ENCODE data around the gene KCP.

Gene KCP

GRCh38 chr7:128875523-128875948, 35.0 kb downstream of the KCP start:
- H3K4me3 ChIP-seq (ENCODE audit: low read depth, low read length), result no peak overlapping the region
- no peak for TF ChIP-seq CTCF (IDR thresholded peaks at IDR 0.05; ENCODE audit: insufficient read depth, low read depth, low read length, missing control alignments)
- DNase-seq (ENCODE audit: low read depth), result no peak

GRCh38 chr7:128874140-128875031, 36.1 kb downstream of the KCP start:
- H3K4me3 ChIP-seq (ENCODE audit: low read depth, low read length), result no peak overlapping the region
- no peak for DNase-seq (ENCODE audit: low read depth)
- TF ChIP-seq CTCF (IDR thresholded peaks at IDR 0.05; ENCODE audit: insufficient read depth, low read depth, low read length, missing control alignments), result no peak

- H3K4me3 ChIP-seq (ENCODE audit: low read depth, low read length), result no peak overlapping the region
- no peak for TF ChIP-seq CTCF (IDR thresholded peaks at IDR 0.05; ENCODE audit: insufficient read depth, low read depth, low read length, missing control alignments)
- no peak for DNase-seq (ENCODE audit: low read depth)
Observed at GRCh38 chr7:128873234-128873633, 37.3 kb downstream of the KCP start.

- no peak overlapping the region for H3K4me3 ChIP-seq (ENCODE audit: low read depth, low read length)
- no peak for DNase-seq (ENCODE audit: low read depth)
- TF ChIP-seq CTCF (IDR thresholded peaks at IDR 0.05; ENCODE audit: insufficient read depth, low read depth, low read length, missing control alignments), result peak; percentile 5
Observed at GRCh38 chr7:128872394-128872824, 38.1 kb downstream of the KCP start.

- no peak overlapping the region for H3K4me3 ChIP-seq (ENCODE audit: low read depth, low read length)
- TF ChIP-seq CTCF (IDR thresholded peaks at IDR 0.05; ENCODE audit: insufficient read depth, low read depth, low read length, missing control alignments), result no peak
- no peak for DNase-seq (ENCODE audit: low read depth)
Observed at GRCh38 chr7:128871050-128871449, 39.5 kb downstream of the KCP start.

GRCh38 chr7:128869944-128870285, 40.6 kb downstream of the KCP start:
- TF ChIP-seq CTCF (IDR thresholded peaks at IDR 0.05; ENCODE audit: insufficient read depth, low read depth, low read length, missing control alignments), result peak; percentile 2
- DNase-seq (ENCODE audit: low read depth), result no peak
- peak overlapping the region; percentile 33; the same call in 1 of the 2 replicates for H3K4me3 ChIP-seq (ENCODE audit: low read depth, low read length)
